Measurements from ENCODE around the gene MAP10. TPM values are rescaled to one million over a fixed set of nuclear protein-coding genes. Genes with fewer than 3 reads are reported as not detected.

The MAP10 gene
- total and polyA plus RNA-seq, 10 of the 15 experiments (the other 5 are each of a cell fraction or from before 2014, with no cell fraction given): 0.85 to 5.0 (median 4.3) TPM

- DNase-seq (ENCODE audit: low read depth, low spot score) (no peak), ATAC-seq (no peak), FAIRE-seq (no peak)
- no TSS peak for BruUV-seq (replicated peaks)
- intact Hi-C loops (cut with micrococcal nuclease; ENCODE audit: unreplicated experiment) (no loop called here), in situ Hi-C loops (cut with MboI) (no loop called here)
- Histone ChIP-seq H3K9me3 (replicated peaks; ENCODE audit: control insufficient read depth, insufficient read depth, low read length) (no peaks in the 10 kb centered on the region), H3K9ac (ENCODE audit: control insufficient read depth, insufficient read depth, low read length) (no peak overlapping the region), H2AFZ (ENCODE audit: control insufficient read depth, low read depth, low read length) (no peak overlapping the region), H3K4me3 (no peak overlapping the region), H3K79me2 (ENCODE audit: control insufficient read depth, insufficient read depth, low read length) (no peaks in the 10 kb centered on the region), H3K27ac (ENCODE audit: control insufficient read depth, insufficient read depth) (no peak overlapping the region), H4K20me1 (ENCODE audit: control insufficient read depth, insufficient read depth) (no peaks in the 10 kb centered on the region), H3K4me1 (ENCODE audit: control insufficient read depth, insufficient read depth, low read length) (no peaks in the 10 kb centered on the region), H3K4me2 (ENCODE audit: control insufficient read depth, insufficient read depth) (no peak overlapping the region), H3K36me3 (ENCODE audit: control insufficient read depth in 2 of 2, insufficient read depth in 2 of 2, low read length in 1 of 2) (no peaks in the 10 kb centered on the region), H3K27me3 (replicated peaks in 1 of 2; ENCODE audit: control insufficient read depth in 2 of 2, insufficient read depth in 2 of 2, low read length in 1 of 2) (no peaks in the 10 kb centered on the region)
- ChIA-PET SMC1A (ENCODE audit: uncharacterized antibody, unreplicated experiment) (no interaction called here), RAD21 (ENCODE audit: unreplicated experiment) (no interaction called here), CTCF (interaction anchor here (0.6 kb wide), 1 partner anchor 26 kb away, joined by 3 read pairs; no protein-coding TSS in a partner anchor), POLR2A (no interaction called here)
- TF ChIP-seq NFYA (IDR thresholded peaks at IDR 0.05; ENCODE audit: borderline replicate concordance, low read depth, low read length) (no peak), BCL3 (IDR thresholded peaks at IDR 0.05; ENCODE audit: borderline replicate concordance, insufficient read depth, low read depth, low read length, poor library complexity, severe bottlenecking) (no peak), CEBPZ (IDR thresholded peaks at IDR 0.05; ENCODE audit: low read depth, low read length) (no peak)
- WGBS (ENCODE audit: insufficient coverage, insufficient replicate concordance, low lambda C conversion rate, missing lambda C conversion rate): 38% methylated on average over 14 of the region's 14 CpGs
Measured at GRCh38 chr1:232767305-232768074, 37.7 kb upstream of the MAP10 start.

All from GM12878 (cell line).